Osteoblast (primary cell): Measurements from ENCODE around the gene MIGA2. TPM values are rescaled to one million over a fixed set of nuclear protein-coding genes. Genes with fewer than 3 reads are reported as not detected.

Source experiments
- DNase-seq: peaks from one replicate; pipeline ENCODE4 v3.0.0; 2011; ENCODE audit warnings: low spot score, mixed read lengths; ENCODE audit not compliant: insufficient read length; ENCODE audit errors: missing footprints
- H2AFZ ChIP-seq: 2 replicates; pipeline ENCODE4 v1.6.0; 2011; ENCODE audit warnings: mild to moderate bottlenecking, low read length
- H3K27ac ChIP-seq: 2 replicates; pipeline ENCODE4 v1.5.1; 2011; ENCODE audit warnings: mild to moderate bottlenecking, low read depth, low read length, moderate library complexity
- H3K27me3 ChIP-seq: 2 replicates; pipeline ENCODE4 v1.6.0; 2012; ENCODE audit warnings: mild to moderate bottlenecking, control low read depth, inconsistent platforms, low read length, moderate library complexity; ENCODE audit not compliant: insufficient read depth
- H3K36me3 ChIP-seq: 2 replicates; pipeline ENCODE4 v1.5.1; 2011; ENCODE audit warnings: mild to moderate bottlenecking, low read length, control low read depth, moderate library complexity; ENCODE audit not compliant: insufficient read depth
- H3K4me1 ChIP-seq: 2 replicates; pipeline ENCODE4 v1.5.1; 2011; ENCODE audit warnings: mild to moderate bottlenecking, low read length, control low read depth, moderate library complexity; ENCODE audit not compliant: insufficient read depth
- H3K4me2 ChIP-seq: 2 replicates; pipeline ENCODE4 v1.6.0; 2011; ENCODE audit warnings: mild to moderate bottlenecking, low read length; ENCODE audit not compliant: insufficient read depth
- H3K4me3 ChIP-seq: fragments of 200-600 bp; sonication (generic); 3 replicates; pipeline ENCODE4 v1.5.1; 2012; ENCODE audit warnings: mild to moderate bottlenecking, low read length, inconsistent platforms; ENCODE audit not compliant: insufficient read depth
- H3K79me2 ChIP-seq: 2 replicates; pipeline ENCODE4 v1.6.0; 2012; ENCODE audit warnings: mild to moderate bottlenecking, low read length, control low read depth, inconsistent platforms; ENCODE audit not compliant: insufficient read depth
- H3K9me3 ChIP-seq: 2 replicates; pipeline ENCODE4 v1.5.1; 2011; ENCODE audit warnings: low read depth, low read length, control low read depth
- H4K20me1 ChIP-seq: 2 replicates; pipeline ENCODE4 v1.6.0; 2012; ENCODE audit warnings: mild to moderate bottlenecking, low read length, control low read depth; ENCODE audit not compliant: insufficient read depth
- total RNA-seq: library from RNA; depleted of rRNA; stranded (reverse); fragments of >200 nt; gene quantifications from 2 replicates; pipeline ENCODE4 v1.2.3, GENCODE V29; 2012
- TF ChIP-seq, protein P1 (sequence below): IDR thresholded peaks from 2 replicates; pipeline ENCODE4 v1.5.1; 2011; ENCODE audit warnings: mild to moderate bottlenecking, low read depth, low read length, moderate library complexity; ENCODE audit errors: extremely low read depth

MIGA2 gene
- total RNA-seq, 1 donor = 22.4 TPM

DNA sequence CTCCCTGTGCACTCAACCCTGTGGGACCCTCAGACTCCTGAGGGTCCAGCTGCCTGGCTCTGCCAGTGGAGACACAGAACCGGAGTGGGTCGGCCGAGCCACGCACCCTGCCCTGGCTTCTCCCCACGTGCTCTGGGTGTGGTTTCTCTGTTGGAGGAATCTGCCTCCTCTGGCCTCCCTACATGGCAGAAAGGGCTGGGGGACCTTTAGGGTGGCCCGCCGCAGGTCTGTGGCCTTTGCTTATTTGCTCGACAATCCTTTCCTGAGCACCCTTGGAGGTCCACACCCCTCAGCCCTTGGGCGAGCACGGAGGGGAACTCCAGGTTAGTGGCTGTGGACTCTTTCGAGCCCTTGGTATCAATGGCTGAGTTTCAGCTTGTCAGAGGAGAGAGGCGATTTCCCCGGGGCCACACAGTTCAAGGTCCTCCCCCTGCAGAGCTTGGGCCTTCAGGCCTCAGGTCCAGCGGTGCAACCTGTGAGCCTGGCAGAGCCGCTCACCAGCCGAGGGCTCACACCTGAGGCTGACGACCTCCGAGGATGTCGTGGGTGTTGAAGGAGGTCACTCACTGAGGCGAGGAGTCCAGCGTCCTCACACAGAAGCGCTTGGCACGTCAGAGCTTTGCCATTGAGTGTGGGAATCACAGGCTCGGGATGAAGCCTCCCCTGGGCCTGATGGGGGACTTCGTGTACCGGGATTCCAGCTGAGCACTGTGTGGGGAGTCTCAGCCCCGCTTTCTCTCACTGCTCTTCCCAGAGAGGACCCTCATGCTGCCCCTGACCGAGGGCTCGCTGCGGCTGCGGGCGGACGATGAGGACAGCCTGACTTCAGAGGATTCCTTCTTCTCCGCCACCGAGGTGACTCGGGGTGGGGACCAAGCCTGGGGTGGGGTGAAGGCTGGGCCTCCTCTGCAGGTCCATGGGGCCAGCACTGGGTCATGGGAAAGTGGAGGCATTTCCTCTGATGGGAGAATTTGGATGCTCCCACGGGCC, 23.7 kb downstream of the MIGA2 start:
- Histone ChIP-seq H3K9me3 (no peaks in the 10 kb centered on the region), H3K4me1 (peaks cover 18% of the 10 kb centered on the region), H3K4me2 (peak overlapping the region; percentile 43), H4K20me1 (peaks cover 4% of the 10 kb centered on the region), H3K36me3 (peaks cover 35% of the 10 kb centered on the region), H3K27me3 (no peaks in the 10 kb centered on the region), H3K27ac (peak overlapping the region; percentile 23), H3K4me3 (no peak overlapping the region), H3K79me2 (no peaks in the 10 kb centered on the region), H2AFZ (no peak overlapping the region)
- TF ChIP-seq, protein P1, sequence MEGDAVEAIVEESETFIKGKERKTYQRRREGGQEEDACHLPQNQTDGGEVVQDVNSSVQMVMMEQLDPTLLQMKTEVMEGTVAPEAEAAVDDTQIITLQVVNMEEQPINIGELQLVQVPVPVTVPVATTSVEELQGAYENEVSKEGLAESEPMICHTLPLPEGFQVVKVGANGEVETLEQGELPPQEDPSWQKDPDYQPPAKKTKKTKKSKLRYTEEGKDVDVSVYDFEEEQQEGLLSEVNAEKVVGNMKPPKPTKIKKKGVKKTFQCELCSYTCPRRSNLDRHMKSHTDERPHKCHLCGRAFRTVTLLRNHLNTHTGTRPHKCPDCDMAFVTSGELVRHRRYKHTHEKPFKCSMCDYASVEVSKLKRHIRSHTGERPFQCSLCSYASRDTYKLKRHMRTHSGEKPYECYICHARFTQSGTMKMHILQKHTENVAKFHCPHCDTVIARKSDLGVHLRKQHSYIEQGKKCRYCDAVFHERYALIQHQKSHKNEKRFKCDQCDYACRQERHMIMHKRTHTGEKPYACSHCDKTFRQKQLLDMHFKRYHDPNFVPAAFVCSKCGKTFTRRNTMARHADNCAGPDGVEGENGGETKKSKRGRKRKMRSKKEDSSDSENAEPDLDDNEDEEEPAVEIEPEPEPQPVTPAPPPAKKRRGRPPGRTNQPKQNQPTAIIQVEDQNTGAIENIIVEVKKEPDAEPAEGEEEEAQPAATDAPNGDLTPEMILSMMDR = no peak
- peak; percentile 75 for DNase-seq

DNA sequence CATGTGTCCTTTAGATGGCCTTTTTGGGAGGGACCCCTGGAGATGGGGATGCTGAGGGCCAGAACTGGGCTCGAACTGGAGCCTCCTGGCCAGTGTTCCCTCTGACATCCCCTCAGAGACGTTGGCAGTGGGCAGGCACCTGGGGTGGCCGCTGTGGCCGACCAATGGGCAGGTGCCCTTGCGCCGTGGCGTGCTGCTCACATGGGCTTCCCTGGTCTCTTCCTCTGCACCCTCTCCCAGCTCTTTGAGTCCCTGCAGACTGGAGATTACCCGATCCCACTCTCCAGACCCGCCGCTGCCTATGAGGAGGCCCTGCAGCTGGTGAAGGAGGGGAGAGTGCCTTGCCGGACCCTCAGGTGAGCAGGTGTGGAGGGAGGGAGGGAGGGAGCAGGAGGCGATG, 24.6 kb downstream of the MIGA2 start:
- Histone ChIP-seq H3K4me2 (no peak overlapping the region), H3K4me3 (no peak overlapping the region), H3K79me2 (no peaks in the 10 kb centered on the region), H3K4me1 (peaks cover 18% of the 10 kb centered on the region), H2AFZ (no peak overlapping the region), H3K36me3 (peaks cover 39% of the 10 kb centered on the region), H3K27ac (no peak overlapping the region), H3K9me3 (no peaks in the 10 kb centered on the region), H3K27me3 (no peaks in the 10 kb centered on the region), H4K20me1 (peaks cover 4% of the 10 kb centered on the region)
- peak; percentile 66 for DNase-seq
- TF ChIP-seq, protein P1 = no peak

DNA sequence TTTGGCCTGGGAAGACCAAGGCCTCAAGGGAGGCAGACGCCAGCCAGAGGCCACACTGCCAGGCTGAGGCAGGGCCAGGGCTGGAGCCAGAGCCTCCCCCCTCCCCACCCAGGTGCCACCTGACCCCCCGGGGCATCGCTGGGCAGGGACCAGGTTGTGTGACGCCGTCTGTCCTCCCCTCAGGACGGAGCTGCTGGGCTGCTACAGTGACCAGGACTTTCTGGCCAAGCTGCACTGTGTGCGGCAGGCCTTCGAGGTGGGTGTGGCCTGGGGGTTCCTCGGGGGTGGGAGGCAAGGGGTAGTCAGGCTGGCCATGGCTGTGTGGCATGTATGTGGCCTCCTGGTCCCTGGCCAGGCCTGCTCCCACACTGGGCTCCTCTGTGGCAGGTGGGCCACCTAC, 26.6 kb downstream of the MIGA2 start:
- Histone ChIP-seq H3K4me1 (peaks cover 15% of the 10 kb centered on the region), H2AFZ (no peak overlapping the region), H4K20me1 (peaks cover 4% of the 10 kb centered on the region), H3K27me3 (no peaks in the 10 kb centered on the region), H3K79me2 (no peaks in the 10 kb centered on the region), H3K4me2 (no peak overlapping the region), H3K36me3 (peaks cover 44% of the 10 kb centered on the region), H3K9me3 (no peaks in the 10 kb centered on the region), H3K4me3 (no peak overlapping the region), H3K27ac (no peak overlapping the region)
- TF ChIP-seq, protein P1 = no peak
- peak; percentile 37 for DNase-seq

DNA sequence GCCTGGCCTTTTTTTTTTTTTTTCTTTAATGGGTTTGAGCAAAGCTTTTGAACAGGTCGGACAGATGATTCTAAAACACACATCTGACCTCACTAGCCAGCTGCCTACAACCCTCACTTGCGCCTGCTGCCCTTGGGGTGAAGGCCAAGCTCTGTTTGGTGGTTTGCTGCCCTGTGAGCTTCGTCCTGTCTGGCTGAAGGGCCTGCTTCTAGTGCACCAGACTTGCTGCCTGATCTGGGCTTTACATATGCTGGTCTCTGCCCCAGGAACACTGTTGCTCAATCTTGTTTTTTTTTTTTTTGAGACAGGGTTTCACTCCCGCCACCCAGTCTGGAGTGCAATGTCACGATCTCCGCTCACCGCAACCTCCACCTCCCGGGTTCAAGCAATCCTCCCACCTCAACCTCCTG, 28.1 kb downstream of the MIGA2 start:
- Histone ChIP-seq H3K27me3 (no peaks in the 10 kb centered on the region), H3K36me3 (peaks cover 45% of the 10 kb centered on the region), H2AFZ (no peak overlapping the region), H3K4me3 (no peak overlapping the region), H3K9me3 (no peaks in the 10 kb centered on the region), H3K27ac (no peak overlapping the region), H3K79me2 (no peaks in the 10 kb centered on the region), H3K4me1 (peaks cover 3% of the 10 kb centered on the region), H4K20me1 (no peaks in the 10 kb centered on the region), H3K4me2 (no peak overlapping the region)
- TF ChIP-seq, protein P1 = no peak
- DNase-seq = peak; percentile 46
